ENCODE measurements around the gene CRTAP. TPM values are rescaled to one million over a fixed set of nuclear protein-coding genes. Genes with fewer than 3 reads are reported as not detected.

The CRTAP gene
- total RNA-seq, 2 donors from 2014 or later, result 419 to 454 TPM

GRCh38 chr3:33144433-33144832 lies 30.6 kb downstream of the CRTAP start:
- DNase-seq (ENCODE audit: low spot score) (no peak), ATAC-seq (ENCODE audit: insufficient number of reproducible peaks, low FRiP score, low read depth) (no peak)
- no peak for TF ChIP-seq CTCF (IDR thresholded peaks at IDR 0.05)
- no peak overlapping the region for H3K4me3 ChIP-seq
- H3K27me3 ChIP-seq (replicated peaks; ENCODE audit: insufficient read depth), result no peaks in the 10 kb centered on the region
- H3K9me3 ChIP-seq, result no peaks in the 10 kb centered on the region
- peaks cover 5% of the 10 kb centered on the region for H3K36me3 ChIP-seq
- H3K4me1 ChIP-seq (ENCODE audit: control insufficient read depth in 1 of 2, low read depth in 2 of 2), result peaks cover 17 to 54% of the 10 kb centered on the region in 2 donors
- H3K27ac ChIP-seq, result peak overlapping the region in 1 of 2 donors; percentile 17

- no peak for DNase-seq (ENCODE audit: low spot score)
- no peaks in the 10 kb centered on the region for H3K9me3 ChIP-seq
- peaks cover 5% of the 10 kb centered on the region for H3K36me3 ChIP-seq
- ATAC-seq (ENCODE audit: insufficient number of reproducible peaks, low FRiP score, low read depth), result no peak
- peaks cover 17 to 51% of the 10 kb centered on the region in 2 donors for H3K4me1 ChIP-seq (ENCODE audit: control insufficient read depth in 1 of 2, low read depth in 2 of 2)
- H3K27ac ChIP-seq, result no peak overlapping the region
- no peaks in the 10 kb centered on the region for H3K27me3 ChIP-seq (replicated peaks; ENCODE audit: insufficient read depth)
- no peak overlapping the region for H3K4me3 ChIP-seq
- TF ChIP-seq CTCF (IDR thresholded peaks at IDR 0.05), result no peak
Observed at GRCh38 chr3:33145221-33145900, 31.5 kb downstream of the CRTAP start.

GRCh38 chr3:33145901-33146580 lies 32.2 kb downstream of the CRTAP start:
- peaks cover 5% of the 10 kb centered on the region for H3K36me3 ChIP-seq
- H3K4me3 ChIP-seq, result no peak overlapping the region
- no peak for TF ChIP-seq CTCF (IDR thresholded peaks at IDR 0.05)
- ATAC-seq (ENCODE audit: insufficient number of reproducible peaks, low FRiP score, low read depth) (no peak), DNase-seq (ENCODE audit: low spot score) (no peak)
- no peaks in the 10 kb centered on the region for H3K9me3 ChIP-seq
- peaks cover 23 to 51% of the 10 kb centered on the region in 2 donors for H3K4me1 ChIP-seq (ENCODE audit: control insufficient read depth in 1 of 2, low read depth in 2 of 2)
- H3K27me3 ChIP-seq (replicated peaks; ENCODE audit: insufficient read depth), result no peaks in the 10 kb centered on the region
- H3K27ac ChIP-seq, result peak overlapping the region; percentile 24 to 91

- peaks cover 5% of the 10 kb centered on the region for H3K36me3 ChIP-seq
- no peaks in the 10 kb centered on the region for H3K9me3 ChIP-seq
- no peak for ATAC-seq (ENCODE audit: insufficient number of reproducible peaks, low FRiP score, low read depth)
- H3K4me3 ChIP-seq, result no peak overlapping the region
- H3K4me1 ChIP-seq (ENCODE audit: control insufficient read depth in 1 of 2, low read depth in 2 of 2), result peaks cover 32 to 59% of the 10 kb centered on the region in 2 donors
- peak overlapping the region; percentile 77 to 91 for H3K27ac ChIP-seq
- TF ChIP-seq CTCF (IDR thresholded peaks at IDR 0.05), result peak; percentile 34
- no peaks in the 10 kb centered on the region for H3K27me3 ChIP-seq (replicated peaks; ENCODE audit: insufficient read depth)
- no peak for DNase-seq (ENCODE audit: low spot score)
Observed at GRCh38 chr3:33146791-33147445, 33.1 kb downstream of the CRTAP start.

- DNase-seq (ENCODE audit: low spot score), result no peak
- Histone ChIP-seq H3K36me3 (peaks cover 15% of the 10 kb centered on the region), H3K9me3 (no peaks in the 10 kb centered on the region), H3K4me3 (no peak overlapping the region), H3K4me1 (ENCODE audit: control insufficient read depth in 1 of 2, low read depth in 2 of 2) (peaks cover 37 to 71% of the 10 kb centered on the region in 2 donors), H3K27ac (peak overlapping the region; percentile 27 to 35), H3K27me3 (replicated peaks; ENCODE audit: insufficient read depth) (no peaks in the 10 kb centered on the region)
- ATAC-seq (ENCODE audit: insufficient number of reproducible peaks, low FRiP score, low read depth), result no peak
- TF ChIP-seq CTCF (IDR thresholded peaks at IDR 0.05), result no peak
Observed at GRCh38 chr3:33149342-33149741, 35.5 kb downstream of the CRTAP start.
